Measurements from ENCODE around the gene TENT4A.

TENT4A gene

DNA sequence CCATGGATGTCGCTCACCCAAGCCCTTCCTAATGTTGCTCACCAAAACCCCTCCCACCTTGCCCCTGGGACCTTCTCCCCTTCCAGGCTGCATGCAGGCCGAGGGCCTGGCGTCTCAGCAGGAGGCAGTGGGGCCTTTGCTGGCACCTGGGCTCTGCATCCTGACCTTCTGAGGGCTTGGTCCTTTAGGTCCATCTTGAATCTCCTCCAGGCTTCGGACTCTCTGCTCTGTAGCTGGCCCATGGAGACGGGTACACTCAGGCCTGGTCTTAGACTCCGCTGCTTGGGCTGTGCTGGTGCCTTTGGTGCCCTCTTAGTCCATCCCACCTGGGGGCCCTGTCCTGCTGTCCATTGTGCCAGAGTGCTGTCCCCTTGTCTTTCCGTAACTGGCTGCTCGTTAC is 14.0 kb downstream of the TENT4A start:
- DNase-seq (ENCODE audit: extremely low spot score): no peak
- ChIA-PET CTCF (interaction anchor here (0.6 to 2.6 kb wide), 2 partner anchors 9 to 94 kb away, joined by 3 to 15 read pairs; partner anchors contain the start of genes NSUN2 and SRD5A1), POLR2A (no interaction called here)
- TF ChIP-seq, protein P1, sequence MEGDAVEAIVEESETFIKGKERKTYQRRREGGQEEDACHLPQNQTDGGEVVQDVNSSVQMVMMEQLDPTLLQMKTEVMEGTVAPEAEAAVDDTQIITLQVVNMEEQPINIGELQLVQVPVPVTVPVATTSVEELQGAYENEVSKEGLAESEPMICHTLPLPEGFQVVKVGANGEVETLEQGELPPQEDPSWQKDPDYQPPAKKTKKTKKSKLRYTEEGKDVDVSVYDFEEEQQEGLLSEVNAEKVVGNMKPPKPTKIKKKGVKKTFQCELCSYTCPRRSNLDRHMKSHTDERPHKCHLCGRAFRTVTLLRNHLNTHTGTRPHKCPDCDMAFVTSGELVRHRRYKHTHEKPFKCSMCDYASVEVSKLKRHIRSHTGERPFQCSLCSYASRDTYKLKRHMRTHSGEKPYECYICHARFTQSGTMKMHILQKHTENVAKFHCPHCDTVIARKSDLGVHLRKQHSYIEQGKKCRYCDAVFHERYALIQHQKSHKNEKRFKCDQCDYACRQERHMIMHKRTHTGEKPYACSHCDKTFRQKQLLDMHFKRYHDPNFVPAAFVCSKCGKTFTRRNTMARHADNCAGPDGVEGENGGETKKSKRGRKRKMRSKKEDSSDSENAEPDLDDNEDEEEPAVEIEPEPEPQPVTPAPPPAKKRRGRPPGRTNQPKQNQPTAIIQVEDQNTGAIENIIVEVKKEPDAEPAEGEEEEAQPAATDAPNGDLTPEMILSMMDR (IDR thresholded peaks at IDR 0.05; ENCODE audit: control extremely low read depth, extremely low read depth, low read depth, missing control alignments): no peak

DNA sequence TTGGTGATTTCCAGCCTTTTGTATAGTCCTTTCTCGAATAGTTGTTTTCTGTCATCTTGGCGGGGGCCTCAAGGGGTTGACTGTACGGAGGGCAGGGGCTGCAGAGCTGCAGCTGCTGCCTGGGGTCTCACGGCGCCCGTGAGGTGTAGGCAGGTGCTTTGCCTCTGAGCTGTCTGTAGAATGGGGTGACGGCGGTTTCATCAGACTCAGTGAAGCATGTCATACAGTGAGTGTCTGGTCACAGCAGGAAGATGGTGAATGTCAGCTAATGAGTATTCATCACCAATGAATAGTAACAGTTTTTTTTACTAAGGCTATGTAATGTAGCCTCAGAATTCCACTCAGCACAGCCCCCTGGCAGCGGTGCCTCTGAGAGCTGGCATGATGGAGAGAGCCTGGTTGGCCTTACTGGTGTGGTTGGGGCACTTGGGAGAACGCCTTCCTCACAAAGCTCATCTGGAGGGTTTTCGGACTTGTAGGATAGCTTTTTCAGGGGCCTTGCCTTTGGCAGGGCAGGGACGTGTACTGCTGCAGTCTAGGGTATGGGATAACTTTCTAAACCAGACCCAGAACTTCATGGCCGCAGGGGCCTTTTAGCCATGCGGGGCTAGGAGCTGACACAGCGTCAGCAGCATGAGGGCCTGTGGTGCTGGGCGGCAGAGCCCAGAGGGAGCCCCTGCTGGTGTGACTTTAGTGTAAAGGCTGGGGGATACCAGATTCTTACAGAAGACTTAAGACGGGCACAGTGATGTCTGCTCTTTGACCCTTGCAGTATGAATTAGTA is 15.0 kb downstream of the TENT4A start:
- TF ChIP-seq, protein P1 (IDR thresholded peaks at IDR 0.05; ENCODE audit: control extremely low read depth, extremely low read depth, low read depth, missing control alignments): no peak
- ChIA-PET CTCF (interaction anchor here (0.6 to 3.3 kb wide), 6 partner anchors 8 to 121 kb away, joined by 3 to 17 read pairs (median 4); no protein-coding TSS in a partner anchor), POLR2A (interaction anchor here (0.8 to 1.2 kb wide), 4 partner anchors 9 to 15 kb away, joined by 3 to 9 read pairs (median 4); partner anchors contain the start of gene TENT4A)
- DNase-seq (ENCODE audit: extremely low spot score): peak; percentile 76

DNA sequence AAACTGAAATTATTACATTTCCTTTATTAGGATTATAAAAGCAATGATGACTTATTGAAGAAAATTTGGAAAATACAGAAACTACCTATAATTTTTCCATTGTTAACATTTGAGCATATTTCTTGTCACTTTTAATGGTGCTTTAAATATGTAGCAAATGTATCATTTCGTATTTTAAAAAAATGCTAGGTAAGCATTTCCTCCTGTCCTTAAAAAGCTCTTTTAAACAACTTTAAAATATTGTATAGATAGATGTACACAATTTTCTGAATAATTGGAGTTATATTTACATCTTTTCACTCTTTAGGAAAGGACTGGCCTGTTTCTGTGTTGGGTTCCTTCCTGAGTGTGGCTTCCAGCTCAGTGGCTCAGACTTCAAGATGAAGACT is 15.6 kb downstream of the TENT4A start:
- ChIA-PET POLR2A (interaction anchor here (0.8 to 1.2 kb wide), 4 partner anchors 8 to 16 kb away, joined by 3 to 9 read pairs (median 4); partner anchors contain the start of gene TENT4A), CTCF (interaction anchor here (0.9 to 3.3 kb wide), 6 partner anchors 8 to 17 kb away, joined by 3 to 17 read pairs (median 4); no protein-coding TSS in a partner anchor)
- TF ChIP-seq, protein P1 (IDR thresholded peaks at IDR 0.05; ENCODE audit: control extremely low read depth, extremely low read depth, low read depth, missing control alignments): no peak
- DNase-seq (ENCODE audit: extremely low spot score): no peak

DNA sequence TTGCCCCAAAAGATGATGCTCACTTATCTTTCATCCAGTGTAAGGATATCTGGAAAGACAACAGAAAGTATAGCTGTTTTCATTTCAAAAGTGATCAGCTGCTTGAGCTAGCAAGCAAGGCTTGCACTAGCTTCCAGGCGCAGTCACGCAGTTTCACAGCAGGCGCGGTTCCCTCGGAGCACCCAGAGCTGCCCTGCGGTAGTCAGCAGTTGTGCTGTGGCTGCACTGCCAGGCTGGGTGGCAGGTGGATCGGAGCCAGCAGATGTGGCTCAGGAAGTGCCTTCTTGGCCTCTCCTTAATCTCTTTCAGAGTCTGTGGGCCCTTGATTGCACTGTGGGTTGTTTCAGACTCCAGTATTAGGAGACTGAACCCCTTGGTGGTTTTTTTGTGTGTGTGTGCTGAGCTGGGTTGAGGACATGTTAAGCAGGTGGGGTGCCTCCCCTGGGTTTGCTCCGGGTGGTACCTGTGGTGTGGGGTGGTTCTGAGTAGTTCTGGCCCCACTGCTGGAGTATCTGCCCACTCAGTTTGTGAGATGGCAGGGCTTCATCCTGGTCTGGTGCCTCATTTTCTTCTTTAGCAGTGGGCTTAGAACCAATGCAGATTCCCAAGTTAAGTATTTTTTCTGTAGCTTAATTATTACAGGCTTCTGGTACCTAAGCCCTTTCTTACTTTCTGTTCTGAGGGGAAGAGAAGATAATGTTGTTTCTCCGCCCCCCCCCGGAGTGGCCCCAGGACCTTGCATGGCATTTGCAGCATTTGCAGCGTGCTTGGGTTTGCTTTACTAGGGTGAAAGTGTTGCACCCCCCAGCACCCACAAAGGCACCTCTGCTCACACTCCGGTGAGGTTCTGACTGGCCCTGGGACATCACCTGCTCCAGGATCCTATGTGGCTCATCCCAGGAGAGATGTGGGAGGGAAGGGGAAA is 16.4 kb downstream of the TENT4A start:
- DNase-seq (ENCODE audit: extremely low spot score): no peak
- TF ChIP-seq, protein P1 (IDR thresholded peaks at IDR 0.05; ENCODE audit: control extremely low read depth, extremely low read depth, low read depth, missing control alignments): no peak
- ChIA-PET POLR2A (interaction anchor here (0.7 to 1.3 kb wide), 2 partner anchors 8 to 1102 kb away, joined by 3 to 6 read pairs; no protein-coding TSS in a partner anchor), CTCF (interaction anchor here (0.9 to 3.3 kb wide), 5 partner anchors 7 to 17 kb away, joined by 3 to 17 read pairs (median 3); no protein-coding TSS in a partner anchor)

DNA sequence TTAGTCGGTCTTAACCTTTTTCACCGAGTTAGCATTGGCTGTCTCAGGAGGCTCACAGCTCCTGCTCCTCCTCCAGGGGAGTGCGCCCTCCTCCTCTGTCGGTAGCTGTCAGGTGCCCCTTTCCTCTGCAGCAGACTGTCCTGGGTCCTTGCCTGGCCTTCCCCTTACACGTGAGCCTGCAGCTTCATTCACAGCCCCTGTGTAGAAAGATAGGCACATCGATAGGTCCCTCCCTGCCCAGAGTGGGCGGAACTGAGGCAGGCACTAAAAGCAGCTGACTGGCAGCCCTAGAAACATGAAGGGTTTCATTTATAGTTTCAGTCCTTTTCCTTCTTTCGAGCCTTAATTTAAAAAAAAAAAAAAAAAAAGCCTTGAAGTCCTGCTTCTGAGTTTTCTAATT is 17.2 kb downstream of the TENT4A start:
- ChIA-PET POLR2A (interaction anchor here (0.7 to 1.3 kb wide), 2 partner anchors 8 to 1102 kb away, joined by 3 to 6 read pairs; no protein-coding TSS in a partner anchor), CTCF (interaction anchor here (1.2 to 3.3 kb wide), 3 partner anchors 12 to 18 kb away, joined by 3 to 17 read pairs (median 3); no protein-coding TSS in a partner anchor)
- DNase-seq (ENCODE audit: extremely low spot score): no peak
- TF ChIP-seq, protein P1 (IDR thresholded peaks at IDR 0.05; ENCODE audit: control extremely low read depth, extremely low read depth, low read depth, missing control alignments): no peak
